LHCN-M2 (cell line): ENCODE results near the gene VSTM4. TPM values are rescaled to one million over a fixed set of nuclear protein-coding genes. Genes with fewer than 3 reads are reported as not detected.

Experiments
- DNase-seq: peaks from one replicate; pipeline ENCODE4 v3.0.0-alpha.2; 2012; ENCODE audit warnings: low read depth
- polyA plus RNA-seq: library from polyadenylated mRNA; unstranded; fragments of >200 nt; gene quantifications from one replicate; pipeline ENCODE4 v1.2.1, GENCODE V29; 2012; ENCODE audit warnings: missing spikeins
- total RNA-seq: library from RNA; depleted of rRNA; stranded (reverse); fragments of >200 nt; gene quantifications from 2 replicates; pipeline ENCODE4 v1.2.3, GENCODE V29; 2014; rRNA removed

VSTM4 gene
- 0.23 and 0.64 TPM in 2 replicates for total RNA-seq
- 1.7 TPM for polyA plus RNA-seq

- DNase-seq = peak; percentile 14
Measured at GRCh38 chr10:49115015-49115795, at the start of gene VSTM4. VSTM4 (minus strand) TSS chr10:49115522; CDS start chr10:49115485, 37 bp downstream.

GRCh38 chr10:49164559-49165188, 49.4 kb upstream of the VSTM4 start:
- DNase-seq = no peak

- peak; percentile 84 for DNase-seq
Measured at GRCh38 chr10:49163741-49164140, 48.4 kb upstream of the VSTM4 start.

- DNase-seq = no peak
Measured at GRCh38 chr10:49162761-49163310, 47.5 kb upstream of the VSTM4 start.

- no peak for DNase-seq
Measured at GRCh38 chr10:49162063-49162462, 46.7 kb upstream of the VSTM4 start.

GRCh38 chr10:49161411-49161997, 46.2 kb upstream of the VSTM4 start:
- DNase-seq = peak; percentile 47

GRCh38 chr10:49160814-49161213, 45.5 kb upstream of the VSTM4 start:
- DNase-seq = no peak

- no peak for DNase-seq
Measured at GRCh38 chr10:49160110-49160509, 44.8 kb upstream of the VSTM4 start.

GRCh38 chr10:49158915-49159314, 43.6 kb upstream of the VSTM4 start:
- no peak for DNase-seq

- no peak for DNase-seq
Measured at GRCh38 chr10:49158404-49158803, 43.1 kb upstream of the VSTM4 start.

- DNase-seq = no peak
Measured at GRCh38 chr10:49157229-49157628, 41.9 kb upstream of the VSTM4 start.

GRCh38 chr10:49154641-49155040, 39.3 kb upstream of the VSTM4 start:
- DNase-seq = no peak

- peak; percentile 44 for DNase-seq
Measured at GRCh38 chr10:49153971-49154370, 38.6 kb upstream of the VSTM4 start.

GRCh38 chr10:49153115-49153514, 37.8 kb upstream of the VSTM4 start:
- no peak for DNase-seq

- DNase-seq = no peak
Measured at GRCh38 chr10:49152663-49153062, 37.3 kb upstream of the VSTM4 start.

GRCh38 chr10:49152037-49152436, 36.7 kb upstream of the VSTM4 start:
- no peak for DNase-seq

GRCh38 chr10:49151481-49151880, 36.2 kb upstream of the VSTM4 start:
- DNase-seq = no peak

- no peak for DNase-seq
Measured at GRCh38 chr10:49151025-49151445, 35.7 kb upstream of the VSTM4 start.

- DNase-seq = no peak
Measured at GRCh38 chr10:49150426-49150825, 35.1 kb upstream of the VSTM4 start.

GRCh38 chr10:49149881-49150280, 34.6 kb upstream of the VSTM4 start:
- no peak for DNase-seq

- no peak for DNase-seq
Measured at GRCh38 chr10:49144058-49144720, 28.9 kb upstream of the VSTM4 start.

- DNase-seq = no peak
Measured at GRCh38 chr10:49143249-49143648, 27.9 kb upstream of the VSTM4 start.
